ENCODE measurements around the gene TNFAIP3. TPM values are rescaled to one million over a fixed set of nuclear protein-coding genes. Genes with fewer than 3 reads are reported as not detected.

The TNFAIP3 gene
- total and polyA plus RNA-seq, 2 of the 8 experiments (the other 6 are each of a cell fraction or from before 2014, with no cell fraction given), result 1.6 to 2.0 TPM

GRCh38 chr6:137870744-137871247, 3.7 kb downstream of the TNFAIP3 start:
- no peak overlapping the region for H3K9ac ChIP-seq (replicated peaks in 1 of 4; ENCODE audit: extremely low read depth in 1 of 4, low read depth in 3 of 4, low read length in 3 of 4)
- peaks cover 0 to 16% (median 8%) of the 10 kb centered on the region in 4 experiments; a peak in 5 of 7 replicates for H3K27me3 ChIP-seq (replicated peaks in 1 of 4; ENCODE audit: control insufficient read depth in 3 of 4, extremely low read depth in 1 of 4, insufficient read depth in 3 of 4, low read length in 3 of 4)
- no peaks in the 10 kb centered on the region for H3K9me3 ChIP-seq (ENCODE audit: insufficient read depth in 2 of 2, low read depth in 1 of 2, low read length in 1 of 2)
- H3K4ac ChIP-seq (replicated peaks; ENCODE audit: insufficient read length, low read depth, low read length), result no peak overlapping the region
- no peak for FAIRE-seq
- peaks cover 0 to 9% (median 3%) of the 10 kb centered on the region in 4 experiments; a peak in 2 of 8 replicates for H3K36me3 ChIP-seq (ENCODE audit: control insufficient read depth in 2 of 4, insufficient read depth in 4 of 4, low read length in 3 of 4)
- no peak overlapping the region for H3K4me3 ChIP-seq (ENCODE audit: extremely low read depth in 1 of 4, insufficient read depth in 2 of 4, low read depth in 3 of 4, low read length in 4 of 4)
- H3K79me2 ChIP-seq (ENCODE audit: control insufficient read depth in 1 of 2, insufficient read depth in 2 of 2, low read length in 2 of 2), result no peaks in the 10 kb centered on the region
- H2BK120ac ChIP-seq (replicated peaks; ENCODE audit: low read depth, low read length), result no peak overlapping the region
- no peak overlapping the region for H2BK5ac ChIP-seq (ENCODE audit: low read depth, low read length)
- H3K27ac ChIP-seq (ENCODE audit: low read depth, low read length), result no peak overlapping the region
- no peak overlapping the region for H4K5ac ChIP-seq (ENCODE audit: insufficient read length, low read depth, low read length)
- TF ChIP-seq CTCF (IDR thresholded peaks at IDR 0.05; ENCODE audit: control extremely low read depth in 1 of 3, insufficient read depth in 1 of 3, low read depth in 1 of 3, low read length in 3 of 3), result peak in 1 of 3 experiments; percentile 13; a peak in 1 of 4 replicates
- TF ChIP-seq CBX5 (IDR thresholded peaks at IDR 0.05; ENCODE audit: low read depth, low read length), result no peak
- no peak overlapping the region for H2AFZ ChIP-seq (ENCODE audit: low read length)
- ChIA-PET CTCF (ENCODE audit: partially characterized antibody) (interaction anchor here (0.6 to 6.6 kb wide), 14 partner anchors 9 to 166 kb away, joined by 3 to 52 read pairs (median 4); no protein-coding TSS in a partner anchor), POLR2A (ENCODE audit: partially characterized antibody) (interaction anchor here (1.4 kb wide), 1 partner anchor 8 kb away, joined by 3 read pairs; no protein-coding TSS in a partner anchor)
- H3K23ac ChIP-seq (ENCODE audit: insufficient read length), result no peak overlapping the region
- H4K91ac ChIP-seq (replicated peaks; ENCODE audit: insufficient read length, low read length), result no peak overlapping the region
- 69% methylated on average over 4 of the region's 4 CpGs; no CpG with 5 or more reads in 1 of the 2 experiments for WGBS, 2 experiments (ENCODE audit: extremely low coverage in 1 of 2, insufficient coverage in 1 of 2, insufficient read length in 1 of 2, insufficient replicate concordance in 2 of 2, low coverage in 1 of 2, low lambda C conversion rate in 2 of 2, missing lambda C conversion rate in 1 of 2)
- no peaks in the 10 kb centered on the region for H4K20me1 ChIP-seq (replicated peaks in 1 of 2; ENCODE audit: control insufficient read depth in 1 of 2, insufficient read depth in 2 of 2, low read length in 2 of 2)
- H3K23me2 ChIP-seq (ENCODE audit: low read depth, low read length), result peaks cover 12% of the 10 kb centered on the region
- no peaks in the 10 kb centered on the region; the same call in 1 of the 2 replicates for H3K79me1 ChIP-seq (ENCODE audit: low read depth, low read length)
- H4K8ac ChIP-seq (ENCODE audit: extremely low read depth, insufficient read depth, low read length), result no peak overlapping the region
- no peak overlapping the region for H3K18ac ChIP-seq (ENCODE audit: extremely low read depth, low read length)
- no peak overlapping the region for H2BK15ac ChIP-seq (ENCODE audit: low read length)
- H3K4me1 ChIP-seq (replicated peaks in 1 of 4; ENCODE audit: control insufficient read depth in 3 of 4, insufficient read depth in 4 of 4, low read length in 3 of 4), result peaks cover 0 to 7% (median 5%) of the 10 kb centered on the region in 4 experiments; a peak in 6 of 7 replicates
- H3K14ac ChIP-seq (ENCODE audit: insufficient read length), result no peak overlapping the region
- no peak for DNase-seq (ENCODE audit: low read depth in 1 of 2, low spot score in 2 of 2)
- no peak overlapping the region for H3K56ac ChIP-seq (replicated peaks; ENCODE audit: insufficient read length, low read depth, low read length)
- H2BK20ac ChIP-seq (ENCODE audit: low read length), result no peak overlapping the region
- no peak overlapping the region for H2AK5ac ChIP-seq (ENCODE audit: low read depth, low read length)
- H3K4me2 ChIP-seq (ENCODE audit: insufficient read depth in 1 of 2, low read depth in 2 of 2, low read length in 2 of 2), result no peak overlapping the region
- H2BK12ac ChIP-seq (ENCODE audit: low read depth, low read length), result no peak overlapping the region
